Left colon (tissue), 2 donors: Measurements from ENCODE around the gene CCDC102A. TPM values are rescaled to one million over a fixed set of nuclear protein-coding genes. Genes with fewer than 3 reads are reported as not detected.

Experiments
- ATAC-seq: fragments of 200-7000 bp; cut with Tn5 transposase; one replicate; pipeline ENCODE4 v1.9.1; 2020; ENCODE audit warnings: mild to moderate bottlenecking, moderate library complexity
- DNase-seq, 2 donors: peaks; one replicate each; pipeline ENCODE4 v3.0.0-alpha.2; 2020
- intact Hi-C, 2 donors: fragments of 100-400 bp; cut with DNase I in 1 of 2; cut with micrococcal nuclease in 1 of 2; formaldehyde crosslinking; loops; one replicate each; pipeline versions ENCODE4 v1.11.2 to v1.14.0; 2022; cut with DNase I, micrococcal nuclease
- total RNA-seq, 2 donors: library from RNA; stranded (reverse); fragmentation: NEBNext Ultra II Directional; extraction: Animal tissue kit (Norgen Biotek cat#: 25700); gene quantifications; one replicate each; pipeline ENCODE4 v1.2.1, GENCODE V29; 2021
- donor health status: DM: no; HTN: no; CAD: no.
- donor health status: DM: yes; HTN: yes; CAD: no.

The CCDC102A gene
- total RNA-seq, 2 donors from 2014 or later: 1.9 to 2.8 TPM

DNA sequence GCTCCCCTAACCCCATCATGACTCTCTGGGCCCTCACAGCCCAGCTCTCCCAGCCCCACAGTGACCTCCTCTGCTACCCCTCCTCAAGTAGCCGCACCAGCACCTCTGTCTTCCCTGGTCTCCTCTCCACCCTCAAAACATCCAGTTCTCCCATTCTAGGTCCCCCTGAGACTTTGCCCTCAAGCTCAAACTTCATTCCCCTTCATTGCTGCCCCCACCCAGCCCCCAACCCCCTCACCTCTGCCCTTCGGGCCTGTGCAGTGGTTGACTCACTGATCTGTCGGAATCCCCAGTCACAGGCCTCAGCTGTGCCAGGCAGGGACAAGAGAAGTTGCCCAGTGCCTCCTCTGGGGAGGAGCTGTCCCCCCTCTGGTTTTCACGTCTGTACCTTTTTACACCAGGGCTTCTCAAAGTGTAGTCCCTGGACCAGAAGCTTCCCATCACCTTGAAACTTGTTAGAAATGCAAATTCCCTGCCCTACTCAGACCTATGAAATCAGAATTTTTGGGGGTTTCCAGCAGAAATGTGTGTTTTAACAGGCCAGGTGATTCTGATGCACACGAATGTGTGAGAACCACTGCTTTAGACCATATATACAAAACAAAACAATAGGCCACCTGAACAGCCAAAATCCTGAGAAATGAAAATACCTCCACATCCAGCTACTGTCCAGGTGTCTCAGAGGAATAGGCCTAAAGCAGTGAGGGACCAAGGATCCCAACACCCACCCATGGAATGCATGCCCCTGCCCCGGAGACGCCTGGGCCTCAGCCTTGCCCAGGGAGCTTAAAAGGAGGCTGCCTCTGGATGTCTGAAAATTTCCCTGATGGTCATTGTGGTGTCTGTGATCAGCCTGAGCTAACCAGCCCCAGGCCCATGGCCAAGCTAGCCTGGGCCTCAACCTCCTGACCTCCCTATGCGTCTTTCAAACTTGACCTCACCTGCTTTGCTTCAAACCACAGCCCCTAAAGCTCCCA, 49.2 kb downstream of the CCDC102A start:
- intact Hi-C loops: no loop called here
- ATAC-seq: no peak
- no peak for DNase-seq

DNA sequence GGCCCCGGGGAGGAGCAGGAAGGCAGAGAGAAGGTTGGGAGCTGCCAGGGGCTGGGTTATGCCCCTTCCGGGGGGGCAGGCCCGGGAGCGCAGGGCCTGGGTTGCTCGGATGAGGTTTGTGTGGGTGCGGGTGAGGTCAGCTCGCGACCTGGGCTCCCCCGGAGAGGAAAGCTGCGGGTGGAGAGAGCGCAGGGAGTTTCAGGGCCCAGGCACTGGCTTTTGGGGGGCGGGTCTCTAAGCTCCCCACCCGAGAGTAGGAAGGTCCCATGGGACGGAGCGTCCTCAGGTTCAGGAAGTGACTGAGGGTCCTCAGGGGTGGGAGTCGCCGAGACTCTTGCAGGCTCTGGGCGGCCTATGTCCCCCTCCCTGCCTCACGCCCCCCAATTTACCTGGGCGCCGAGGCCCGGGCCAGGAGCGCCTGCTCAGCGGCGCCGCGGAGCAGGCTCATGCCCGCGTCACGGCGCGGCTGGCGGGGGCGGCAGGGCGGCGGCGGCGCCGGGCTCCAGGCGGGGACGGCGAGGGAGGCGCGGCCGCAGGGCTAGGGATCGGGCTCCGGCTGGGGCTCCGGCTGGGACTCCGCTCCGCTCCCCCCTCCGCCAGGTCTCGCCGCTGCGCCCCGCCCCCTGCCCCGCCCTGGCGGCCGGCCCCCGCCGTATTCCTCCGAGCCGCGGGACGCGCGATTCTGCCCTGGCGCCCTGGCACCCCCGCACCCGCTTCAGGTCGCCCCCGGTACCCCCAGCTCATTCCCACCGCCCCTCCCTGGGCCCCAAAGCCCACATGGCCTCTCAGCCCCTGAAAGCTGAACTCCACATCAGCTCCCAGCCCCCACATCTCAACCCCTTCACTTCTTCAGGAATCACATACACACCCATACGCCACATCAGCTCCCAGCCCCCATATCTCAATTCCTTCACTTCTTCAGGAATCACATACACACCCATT, 50.2 kb downstream of the CCDC102A start, which contains the start of gene DOK4:
DOK4 (minus strand) TSS at position 578 of the 942 bp plus-strand sequence. CDS start 6,986 bp downstream, outside the sequence.
- peak; percentile 76 to 89 for DNase-seq
- intact Hi-C loops: no loop called here

GRCh38 chr16:57485091-57485915, 51.1 kb downstream of the CCDC102A start:
- peak; percentile 53 to 78 for DNase-seq
- ATAC-seq: peak; percentile 65
- intact Hi-C loops: no loop called here

More for the DNA sequence above, 50.2 kb downstream of the CCDC102A start, which contains the start of gene DOK4:
- ATAC-seq: peak; percentile 85

- ATAC-seq: no peak
- intact Hi-C loops: no loop called here
- DNase-seq: no peak
Observed at GRCh38 chr16:57484515-57485005, 51.8 kb downstream of the CCDC102A start.

DNA sequence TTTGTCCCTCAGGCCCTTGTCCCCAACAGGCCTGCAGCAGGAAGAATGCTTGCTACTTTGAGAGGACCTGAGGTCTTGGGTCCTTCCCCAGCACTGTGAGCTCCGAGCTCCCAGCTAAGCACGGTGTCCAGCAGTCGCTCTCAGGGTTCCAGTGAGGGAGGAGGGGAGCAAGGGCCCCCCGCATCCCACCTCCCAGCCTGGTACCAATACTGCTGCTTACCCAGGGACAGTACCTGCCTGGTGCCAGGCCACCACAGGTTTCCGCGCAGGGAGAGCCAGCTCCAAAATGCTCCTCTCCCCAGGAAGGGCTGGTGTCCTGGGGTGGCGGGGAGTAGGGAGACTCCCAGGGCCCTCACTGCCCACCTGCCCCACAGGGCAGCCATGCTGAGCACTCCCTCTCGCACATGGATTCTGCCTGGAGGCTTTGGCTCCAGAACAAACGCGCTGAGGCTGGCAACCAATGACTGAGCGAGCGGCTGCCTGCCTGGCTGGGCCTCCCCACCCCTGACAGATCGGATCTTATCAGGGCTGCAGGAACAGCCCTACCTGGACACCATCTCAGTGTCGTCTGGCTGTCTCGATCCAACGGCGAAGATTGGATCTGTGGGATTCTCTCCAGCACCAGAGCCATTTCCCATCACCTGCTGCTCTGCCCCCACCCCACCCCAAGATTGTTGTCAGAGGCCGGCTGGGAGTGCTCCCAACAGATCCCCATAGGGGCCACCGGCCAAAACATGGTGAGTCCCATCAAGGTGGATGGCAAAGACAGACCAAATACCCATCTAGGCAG, 52.5 kb downstream of the CCDC102A start:
- intact Hi-C loops: no loop called here
- DNase-seq: no peak
- no peak for ATAC-seq

GRCh38 chr16:57482845-57483545, 53.4 kb downstream of the CCDC102A start:
- DNase-seq: no peak
- no peak for ATAC-seq
- intact Hi-C loops: no loop called here

DNA sequence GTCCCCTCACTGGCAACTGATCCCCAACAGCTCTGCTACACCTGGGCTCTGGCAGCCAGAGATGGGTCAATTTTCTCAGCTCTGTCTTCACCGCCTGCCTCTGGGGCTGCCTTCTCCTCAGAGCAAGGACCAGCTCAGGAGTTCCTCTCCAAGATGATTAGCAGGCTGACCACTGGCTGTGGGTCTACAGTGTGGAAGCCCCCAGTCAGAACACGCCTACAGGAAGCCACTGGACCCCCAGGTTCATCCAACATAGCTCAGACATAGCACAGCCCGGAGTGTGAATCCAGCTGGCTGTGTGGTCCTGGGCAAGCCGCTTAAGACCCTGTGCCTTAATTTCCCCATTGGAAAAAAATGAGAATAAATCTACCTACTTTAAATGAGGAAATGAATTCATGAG, 55.0 kb downstream of the CCDC102A start:
- intact Hi-C loops: no loop called here
- no peak for DNase-seq
- ATAC-seq: no peak

GRCh38 chr16:57480754-57481230, 55.6 kb downstream of the CCDC102A start:
- ATAC-seq (no peak), DNase-seq (peak in 1 of 2 donors; percentile 24)
- intact Hi-C loops: no loop called here

- intact Hi-C loops: no loop called here
- ATAC-seq (peak; percentile 87), DNase-seq (peak; percentile 88 to 93)
Observed at GRCh38 chr16:57479976-57480753, 56.2 kb downstream of the CCDC102A start.

- peak; percentile 76 to 84 for DNase-seq
- intact Hi-C loops: no loop called here
Observed at GRCh38 chr16:57479205-57479975, 57.0 kb downstream of the CCDC102A start.

GRCh38 chr16:57478396-57479204, 57.8 kb downstream of the CCDC102A start:
- no peak for DNase-seq

More at GRCh38 chr16:57479205-57479975, 57.0 kb downstream of the CCDC102A start:
- peak; percentile 79 for ATAC-seq

DNA sequence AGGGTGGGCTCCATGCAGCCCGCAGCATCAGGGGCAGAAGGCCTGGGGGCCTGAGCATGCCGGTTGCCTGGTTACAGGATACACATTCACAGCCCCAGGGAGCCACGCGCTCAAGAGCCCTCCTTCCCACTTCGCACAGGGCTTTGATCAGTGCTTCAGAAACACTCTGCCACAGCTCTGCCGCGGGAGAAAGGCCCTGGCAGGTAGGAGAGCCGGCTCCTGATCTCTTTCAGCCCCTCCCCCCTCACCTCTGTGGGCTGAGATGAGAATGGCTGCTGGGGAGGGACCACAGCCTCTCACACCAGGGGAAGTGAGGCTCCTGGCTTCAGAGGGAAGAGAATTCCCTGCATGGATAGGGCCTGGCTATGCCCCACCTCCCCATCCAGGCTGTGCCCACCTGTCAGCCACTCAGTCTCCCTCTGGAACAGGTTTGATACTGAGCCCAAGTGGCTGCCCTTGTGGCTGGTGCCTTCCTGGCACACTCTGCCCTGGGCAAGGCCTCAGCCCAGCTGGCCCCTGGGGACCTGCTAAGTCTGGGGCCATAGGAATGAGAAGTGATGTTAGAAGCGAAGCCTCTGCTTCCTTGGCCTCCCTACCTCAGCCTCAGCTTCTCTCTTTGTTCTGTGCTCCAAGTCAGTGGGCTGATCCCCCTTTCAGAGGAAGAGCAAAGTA, 58.7 kb downstream of the CCDC102A start:
- ATAC-seq: no peak
- no peak for DNase-seq
- intact Hi-C loops: no loop called here

More at GRCh38 chr16:57478396-57479204, 57.8 kb downstream of the CCDC102A start:
- ATAC-seq: no peak
- intact Hi-C loops: no loop called here

DNA sequence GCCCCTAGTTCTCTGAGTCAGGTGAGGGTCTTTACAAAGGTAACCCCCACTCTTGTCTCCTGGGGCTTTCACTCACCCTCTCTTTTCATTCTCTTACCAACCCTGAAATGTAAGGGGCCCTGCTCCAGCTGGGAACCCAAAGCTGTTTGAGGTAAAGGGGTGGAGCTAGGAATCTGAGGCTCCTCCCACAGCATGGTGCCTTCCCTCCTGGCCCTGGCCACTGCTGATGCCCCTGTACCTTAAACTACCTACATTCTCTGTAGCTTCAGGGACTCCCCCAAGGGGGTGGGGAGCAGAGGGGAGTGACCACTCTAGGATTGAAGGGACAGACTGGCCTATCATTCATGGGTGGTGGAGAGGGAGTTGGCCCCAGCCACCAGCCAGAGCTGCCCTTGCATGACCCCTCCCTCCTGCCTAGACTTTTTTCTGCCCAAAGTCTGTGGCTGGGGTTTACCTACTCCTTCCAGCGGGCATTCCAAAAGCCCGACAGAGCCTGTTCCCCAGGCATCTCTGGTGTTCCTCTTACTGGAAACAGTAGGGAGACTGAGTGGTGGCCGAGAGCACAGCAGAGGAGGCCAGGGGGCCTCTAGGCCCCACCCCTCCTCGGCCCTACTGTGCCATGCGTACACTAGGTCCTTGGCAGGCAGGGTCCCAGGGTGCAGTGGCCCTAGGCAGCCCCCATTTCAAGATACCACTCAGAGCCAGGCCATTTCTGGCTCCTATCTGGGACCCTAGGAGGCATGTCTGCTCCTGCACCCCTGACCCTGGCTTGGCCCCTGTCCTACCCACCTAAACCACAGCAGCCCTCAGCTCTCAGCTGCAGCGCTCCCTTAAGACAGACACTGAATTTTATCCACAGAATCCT, 59.6 kb downstream of the CCDC102A start:
- DNase-seq: no peak
- ATAC-seq: no peak
- intact Hi-C loops: no loop called here
